Measurements from ENCODE around the gene MTHFD1L.

- TF ChIP-seq, protein P1, sequence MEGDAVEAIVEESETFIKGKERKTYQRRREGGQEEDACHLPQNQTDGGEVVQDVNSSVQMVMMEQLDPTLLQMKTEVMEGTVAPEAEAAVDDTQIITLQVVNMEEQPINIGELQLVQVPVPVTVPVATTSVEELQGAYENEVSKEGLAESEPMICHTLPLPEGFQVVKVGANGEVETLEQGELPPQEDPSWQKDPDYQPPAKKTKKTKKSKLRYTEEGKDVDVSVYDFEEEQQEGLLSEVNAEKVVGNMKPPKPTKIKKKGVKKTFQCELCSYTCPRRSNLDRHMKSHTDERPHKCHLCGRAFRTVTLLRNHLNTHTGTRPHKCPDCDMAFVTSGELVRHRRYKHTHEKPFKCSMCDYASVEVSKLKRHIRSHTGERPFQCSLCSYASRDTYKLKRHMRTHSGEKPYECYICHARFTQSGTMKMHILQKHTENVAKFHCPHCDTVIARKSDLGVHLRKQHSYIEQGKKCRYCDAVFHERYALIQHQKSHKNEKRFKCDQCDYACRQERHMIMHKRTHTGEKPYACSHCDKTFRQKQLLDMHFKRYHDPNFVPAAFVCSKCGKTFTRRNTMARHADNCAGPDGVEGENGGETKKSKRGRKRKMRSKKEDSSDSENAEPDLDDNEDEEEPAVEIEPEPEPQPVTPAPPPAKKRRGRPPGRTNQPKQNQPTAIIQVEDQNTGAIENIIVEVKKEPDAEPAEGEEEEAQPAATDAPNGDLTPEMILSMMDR (IDR thresholded peaks at IDR 0.05): no peak
- no peak for TF ChIP-seq EZH2 (IDR thresholded peaks at IDR 0.05)
- TF ChIP-seq EZH2phosphoT487 (IDR thresholded peaks at IDR 0.05): no peak
Observed at GRCh38 chr6:150907383-150907782, 41.9 kb downstream of the MTHFD1L start.
